ENCODE results near the gene COL26A1.
"Not testable (repeated sequence)": the region's sequence is repeated elsewhere in the genome, so short reads cannot be mapped to it uniquely, and the experiment has no call there.

The COL26A1 gene

GRCh38 chr7:101402835-101403234, 40.2 kb downstream of the COL26A1 start:
- DNase-seq: no peak

GRCh38 chr7:101405474-101406067, 42.9 kb downstream of the COL26A1 start:
- no peak for DNase-seq

GRCh38 chr7:101410743-101411507, 48.2 kb downstream of the COL26A1 start:
- DNase-seq: peak; percentile 56

- DNase-seq: peak; percentile 57
Observed at GRCh38 chr7:101411508-101411874, 48.8 kb downstream of the COL26A1 start.

- DNase-seq: no peak
Observed at GRCh38 chr7:101412976-101413375, 50.3 kb downstream of the COL26A1 start.

GRCh38 chr7:101418694-101419093, 56.0 kb downstream of the COL26A1 start:
- no peak for DNase-seq

- no peak for DNase-seq
Observed at GRCh38 chr7:101419831-101420230, 57.2 kb downstream of the COL26A1 start.

GRCh38 chr7:101420436-101420835, 57.8 kb downstream of the COL26A1 start:
- peak; percentile 54 for DNase-seq

GRCh38 chr7:101422356-101423195, 59.9 kb downstream of the COL26A1 start:
- DNase-seq: no peak

- no peak for DNase-seq
Observed at GRCh38 chr7:101426303-101427011, 63.8 kb downstream of the COL26A1 start.

GRCh38 chr7:101428093-101428866, 65.6 kb downstream of the COL26A1 start:
- peak; percentile 10 for DNase-seq

GRCh38 chr7:101432316-101432715, 69.6 kb downstream of the COL26A1 start:
- DNase-seq: no peak

GRCh38 chr7:101433688-101434087, 71.0 kb downstream of the COL26A1 start:
- no peak for DNase-seq

- not testable (repeated sequence) for DNase-seq
Observed at GRCh38 chr7:101434155-101434554, 71.5 kb downstream of the COL26A1 start.

- no peak for DNase-seq
Observed at GRCh38 chr7:101435461-101436220, 73.0 kb downstream of the COL26A1 start.

- DNase-seq: no peak
Observed at GRCh38 chr7:101436221-101436735, 73.6 kb downstream of the COL26A1 start.

GRCh38 chr7:101436857-101437576, 74.3 kb downstream of the COL26A1 start:
- peak; percentile 42 for DNase-seq

GRCh38 chr7:101441890-101442289, 79.2 kb downstream of the COL26A1 start:
- DNase-seq: no peak

- no peak for DNase-seq
Observed at GRCh38 chr7:101442426-101443070, 79.9 kb downstream of the COL26A1 start.

- DNase-seq: no peak
Observed at GRCh38 chr7:101450064-101450463, 87.4 kb downstream of the COL26A1 start.

Measured in hematopoietic multipotent progenitor cell treated with erythropoietin and hydrocortisone succinate and interleukin-3 and kit ligand, for 6 days (in vitro differentiated cells).